Liver (tissue), 3 donors: ENCODE measurements around the gene FRMD5.

ENCODE experiments used
- EGR1 ChIP-seq, 2 donors: IDR thresholded peaks; 2 replicates each; pipeline ENCODE4 v1.6.1; 2016 to 2018; ENCODE audit warnings: antibody characterized with exemption in 2 of 2, low read depth in 2 of 2
- RAD21 ChIP-seq, 2 donors: IDR thresholded peaks; 2 replicates each; pipeline ENCODE4 v1.6.1; 2016; ENCODE audit warnings: antibody characterized with exemption in 2 of 2, mild to moderate bottlenecking in 2 of 2
- SP1 ChIP-seq: IDR thresholded peaks from 2 replicates; pipeline ENCODE4 v1.6.1; 2018; ENCODE audit warnings: antibody characterized with exemption, mild to moderate bottlenecking
- TAF1 ChIP-seq: conservative IDR thresholded peaks from 2 replicates; pipeline ENCODE4 v1.6.1; 2016; ENCODE audit warnings: antibody characterized with exemption, mild to moderate bottlenecking
- YY1 ChIP-seq: IDR thresholded peaks from 2 replicates; pipeline ENCODE4 v1.6.1; 2016; ENCODE audit warnings: antibody characterized with exemption, mild to moderate bottlenecking
- TF ChIP-seq, protein P1 (sequence below): fragments of 150-350 bp; IDR thresholded peaks from 2 replicates; pipeline ENCODE4 v1.5.1; 2017; ENCODE audit warnings: improper control_type of control experiment, low read depth, low read length; ENCODE audit not compliant: missing input control
- TF ChIP-seq, protein P2 (sequence below): IDR thresholded peaks from 2 replicates; pipeline ENCODE4 v1.6.1; 2016; ENCODE audit warnings: antibody characterized with exemption, mild to moderate bottlenecking
- donor health status: healthy.
- donor health status: healthy.

DNA sequence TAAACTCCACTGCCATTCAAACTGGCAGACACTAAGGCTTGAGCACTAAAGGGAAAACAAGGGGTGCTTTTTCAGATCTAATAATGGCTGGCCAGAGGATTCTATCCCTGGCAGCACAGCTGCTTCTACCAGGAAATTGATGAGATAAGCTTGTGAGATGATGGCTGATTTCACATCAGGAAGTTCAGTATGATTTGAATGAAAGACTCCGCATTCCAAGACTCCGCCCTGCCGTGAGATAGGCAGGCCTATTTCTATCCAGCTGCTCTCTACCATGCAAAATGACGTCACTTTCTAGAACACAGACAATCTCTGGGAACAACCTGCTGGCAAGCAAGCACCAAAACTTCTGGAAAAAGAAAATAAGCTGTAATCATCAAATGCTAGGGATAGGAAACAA, 196.5 kb downstream of the FRMD5 start:
- TF ChIP-seq YY1 (no peak), TAF1 (no peak), SP1 (no peak), RAD21 (IDR thresholded peaks at IDR 0.05) (no peak), EGR1 (IDR thresholded peaks at IDR 0.05; ENCODE audit: low read depth in 2 of 2) (no peak)
- TF ChIP-seq, protein P1, sequence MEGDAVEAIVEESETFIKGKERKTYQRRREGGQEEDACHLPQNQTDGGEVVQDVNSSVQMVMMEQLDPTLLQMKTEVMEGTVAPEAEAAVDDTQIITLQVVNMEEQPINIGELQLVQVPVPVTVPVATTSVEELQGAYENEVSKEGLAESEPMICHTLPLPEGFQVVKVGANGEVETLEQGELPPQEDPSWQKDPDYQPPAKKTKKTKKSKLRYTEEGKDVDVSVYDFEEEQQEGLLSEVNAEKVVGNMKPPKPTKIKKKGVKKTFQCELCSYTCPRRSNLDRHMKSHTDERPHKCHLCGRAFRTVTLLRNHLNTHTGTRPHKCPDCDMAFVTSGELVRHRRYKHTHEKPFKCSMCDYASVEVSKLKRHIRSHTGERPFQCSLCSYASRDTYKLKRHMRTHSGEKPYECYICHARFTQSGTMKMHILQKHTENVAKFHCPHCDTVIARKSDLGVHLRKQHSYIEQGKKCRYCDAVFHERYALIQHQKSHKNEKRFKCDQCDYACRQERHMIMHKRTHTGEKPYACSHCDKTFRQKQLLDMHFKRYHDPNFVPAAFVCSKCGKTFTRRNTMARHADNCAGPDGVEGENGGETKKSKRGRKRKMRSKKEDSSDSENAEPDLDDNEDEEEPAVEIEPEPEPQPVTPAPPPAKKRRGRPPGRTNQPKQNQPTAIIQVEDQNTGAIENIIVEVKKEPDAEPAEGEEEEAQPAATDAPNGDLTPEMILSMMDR, result no peak
- TF ChIP-seq, protein P2, sequence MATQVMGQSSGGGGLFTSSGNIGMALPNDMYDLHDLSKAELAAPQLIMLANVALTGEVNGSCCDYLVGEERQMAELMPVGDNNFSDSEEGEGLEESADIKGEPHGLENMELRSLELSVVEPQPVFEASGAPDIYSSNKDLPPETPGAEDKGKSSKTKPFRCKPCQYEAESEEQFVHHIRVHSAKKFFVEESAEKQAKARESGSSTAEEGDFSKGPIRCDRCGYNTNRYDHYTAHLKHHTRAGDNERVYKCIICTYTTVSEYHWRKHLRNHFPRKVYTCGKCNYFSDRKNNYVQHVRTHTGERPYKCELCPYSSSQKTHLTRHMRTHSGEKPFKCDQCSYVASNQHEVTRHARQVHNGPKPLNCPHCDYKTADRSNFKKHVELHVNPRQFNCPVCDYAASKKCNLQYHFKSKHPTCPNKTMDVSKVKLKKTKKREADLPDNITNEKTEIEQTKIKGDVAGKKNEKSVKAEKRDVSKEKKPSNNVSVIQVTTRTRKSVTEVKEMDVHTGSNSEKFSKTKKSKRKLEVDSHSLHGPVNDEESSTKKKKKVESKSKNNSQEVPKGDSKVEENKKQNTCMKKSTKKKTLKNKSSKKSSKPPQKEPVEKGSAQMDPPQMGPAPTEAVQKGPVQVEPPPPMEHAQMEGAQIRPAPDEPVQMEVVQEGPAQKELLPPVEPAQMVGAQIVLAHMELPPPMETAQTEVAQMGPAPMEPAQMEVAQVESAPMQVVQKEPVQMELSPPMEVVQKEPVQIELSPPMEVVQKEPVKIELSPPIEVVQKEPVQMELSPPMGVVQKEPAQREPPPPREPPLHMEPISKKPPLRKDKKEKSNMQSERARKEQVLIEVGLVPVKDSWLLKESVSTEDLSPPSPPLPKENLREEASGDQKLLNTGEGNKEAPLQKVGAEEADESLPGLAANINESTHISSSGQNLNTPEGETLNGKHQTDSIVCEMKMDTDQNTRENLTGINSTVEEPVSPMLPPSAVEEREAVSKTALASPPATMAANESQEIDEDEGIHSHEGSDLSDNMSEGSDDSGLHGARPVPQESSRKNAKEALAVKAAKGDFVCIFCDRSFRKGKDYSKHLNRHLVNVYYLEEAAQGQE, result no peak
